Activated CD8-positive, alpha-beta T cell treated with anti-CD3 and anti-CD28 coated beads for 36 hours (primary cell): ENCODE measurements around the gene NKD1. TPM values are rescaled to one million over a fixed set of nuclear protein-coding genes. Genes with fewer than 3 reads are reported as not detected.

Experiments used
- ATAC-seq: fragments of 200-7000 bp; cut with Tn5 transposase; one replicate; pipeline ENCODE4 v1.10.0; 2021; ENCODE audit warnings: mild to moderate bottlenecking, moderate library complexity
- CTCF ChIA-PET: fragments of 350-600 bp; sonication (Branson Sonifier 250); formaldehyde crosslinking; loops from one replicate; lab custom pipeline; 2021; ENCODE audit warnings: antibody characterized with exemption; lab: Charles Lee
- POLR2A ChIA-PET: fragments of 350-600 bp; sonication (Branson Sonifier 250); formaldehyde crosslinking; loops from one replicate; lab custom pipeline; 2021; ENCODE audit warnings: antibody characterized with exemption; lab: Charles Lee
- DNase-seq: peaks from one replicate; pipeline ENCODE4 v3.0.0-alpha.2; 2020
- H3K27ac Mint-ChIP-seq: one replicate; pipeline ENCODE4 v1.8.0; 2021; ENCODE audit warnings: mild to moderate bottlenecking, mixed read lengths
- H3K27me3 Mint-ChIP-seq: one replicate; pipeline ENCODE4 v1.8.0; 2021; ENCODE audit warnings: mixed read lengths
- H3K36me3 Mint-ChIP-seq: one replicate; pipeline ENCODE4 v1.8.0; 2021; ENCODE audit warnings: low read depth, mixed read lengths
- H3K4me1 Mint-ChIP-seq: one replicate; pipeline ENCODE4 v1.8.0; 2021; ENCODE audit warnings: low read depth, mixed read lengths
- H3K4me3 Mint-ChIP-seq: one replicate; pipeline ENCODE4 v1.8.0; 2021; ENCODE audit warnings: mild to moderate bottlenecking, moderate library complexity, mixed read lengths
- H3K9me3 Mint-ChIP-seq: one replicate; pipeline ENCODE4 v1.8.0; 2021; ENCODE audit warnings: mixed read lengths
- intact Hi-C: fragments of 100-400 bp; cut with micrococcal nuclease; formaldehyde crosslinking; loops from one replicate; pipeline ENCODE4 v1.10.0; 2022
- total RNA-seq, 2 experiments: library from RNA; stranded (reverse); gene quantifications; one replicate each; pipeline ENCODE4 v1.2.3, GENCODE V29; 2021
- TF ChIP-seq, protein P1 (sequence below): fragments of 200-600 bp; IDR thresholded peaks from one replicate; pipeline ENCODE4 v1.8.0; 2022; ENCODE audit warnings: antibody characterized with exemption, mild to moderate bottlenecking

Gene NKD1
- total RNA-seq, 2 experiments from 2014 or later = 1.9 to 3.6 TPM

- no peak for ATAC-seq
- Mint-ChIP-seq H3K4me3 (no peak overlapping the region), H3K9me3 (no peaks in the 10 kb centered on the region), H3K4me1 (peaks cover 2% of the 10 kb centered on the region), H3K27me3 (no peaks in the 10 kb centered on the region), H3K27ac (no peak overlapping the region), H3K36me3 (no peaks in the 10 kb centered on the region)
- TF ChIP-seq, protein P1, sequence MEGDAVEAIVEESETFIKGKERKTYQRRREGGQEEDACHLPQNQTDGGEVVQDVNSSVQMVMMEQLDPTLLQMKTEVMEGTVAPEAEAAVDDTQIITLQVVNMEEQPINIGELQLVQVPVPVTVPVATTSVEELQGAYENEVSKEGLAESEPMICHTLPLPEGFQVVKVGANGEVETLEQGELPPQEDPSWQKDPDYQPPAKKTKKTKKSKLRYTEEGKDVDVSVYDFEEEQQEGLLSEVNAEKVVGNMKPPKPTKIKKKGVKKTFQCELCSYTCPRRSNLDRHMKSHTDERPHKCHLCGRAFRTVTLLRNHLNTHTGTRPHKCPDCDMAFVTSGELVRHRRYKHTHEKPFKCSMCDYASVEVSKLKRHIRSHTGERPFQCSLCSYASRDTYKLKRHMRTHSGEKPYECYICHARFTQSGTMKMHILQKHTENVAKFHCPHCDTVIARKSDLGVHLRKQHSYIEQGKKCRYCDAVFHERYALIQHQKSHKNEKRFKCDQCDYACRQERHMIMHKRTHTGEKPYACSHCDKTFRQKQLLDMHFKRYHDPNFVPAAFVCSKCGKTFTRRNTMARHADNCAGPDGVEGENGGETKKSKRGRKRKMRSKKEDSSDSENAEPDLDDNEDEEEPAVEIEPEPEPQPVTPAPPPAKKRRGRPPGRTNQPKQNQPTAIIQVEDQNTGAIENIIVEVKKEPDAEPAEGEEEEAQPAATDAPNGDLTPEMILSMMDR = no peak
- CTCF ChIA-PET = interaction anchor here (1.3 to 3.4 kb wide), 2 partner anchors 12 to 146 kb away, joined by 6 to 14 read pairs; no protein-coding TSS in a partner anchor
- DNase-seq = no peak
- POLR2A ChIA-PET = no interaction called here
- intact Hi-C loops = loop anchor here (10.0 kb wide), 1 partner anchor 295 kb away; the partner anchor contains the start of gene BRD7
Observed at GRCh38 chr16:50659806-50660205, 111.6 kb downstream of the NKD1 start.

- POLR2A ChIA-PET = interaction anchor here (0.6 to 1.9 kb wide), 2 partner anchors 9 to 302 kb away, joined by 3 to 4 read pairs; no protein-coding TSS in a partner anchor
- Mint-ChIP-seq H3K27ac (no peak overlapping the region), H3K4me3 (no peak overlapping the region), H3K4me1 (peaks cover 19% of the 10 kb centered on the region), H3K36me3 (no peaks in the 10 kb centered on the region), H3K27me3 (no peaks in the 10 kb centered on the region), H3K9me3 (no peaks in the 10 kb centered on the region)
- TF ChIP-seq, protein P1 = no peak
- DNase-seq (no peak), ATAC-seq (no peak)
- intact Hi-C loops = loop anchor here (10.0 kb wide), 1 partner anchor 298 kb away; the partner anchor contains the start of gene BRD7
- CTCF ChIA-PET = interaction anchor here (1.1 to 17.8 kb wide), 5 partner anchors 10 to 449 kb away, joined by 3 to 340 read pairs (median 14); no protein-coding TSS in a partner anchor
Observed at GRCh38 chr16:50662306-50662940, 114.2 kb downstream of the NKD1 start.

DNA sequence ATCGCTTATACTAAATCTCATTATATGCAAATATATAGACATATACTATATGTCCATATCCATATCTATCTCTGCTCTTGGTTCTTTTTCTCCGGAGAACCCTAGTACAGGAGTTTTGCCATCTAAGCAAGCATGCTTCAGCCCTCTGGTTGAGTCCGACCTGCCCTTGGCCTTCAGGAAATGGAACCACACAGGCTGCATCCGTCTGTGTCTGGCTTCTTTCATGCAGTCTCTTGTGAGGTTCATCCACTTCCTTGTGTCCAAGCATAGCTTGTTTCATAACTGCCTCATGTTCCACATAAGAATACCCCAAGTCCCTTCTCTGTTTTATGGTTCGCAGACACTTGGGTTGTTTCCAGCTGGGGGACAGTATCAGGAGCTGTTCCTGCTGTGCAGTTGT, 116.1 kb downstream of the NKD1 start:
- ChIA-PET CTCF (interaction anchor here (0.8 to 17.8 kb wide), 17 partner anchors 8 to 337 kb away, joined by 3 to 340 read pairs (median 13); partner anchors contain the start of genes CYLD and SNX20), POLR2A (interaction anchor here (1.3 to 9.5 kb wide), 3 partner anchors 11 to 16 kb away, joined by 4 to 59 read pairs (median 6); partner anchors contain the start of gene SNX20)
- H3K27ac Mint-ChIP-seq = no peak overlapping the region
- H3K9me3 Mint-ChIP-seq = no peaks in the 10 kb centered on the region
- H3K27me3 Mint-ChIP-seq = no peaks in the 10 kb centered on the region
- intact Hi-C loops = loop anchor here (10.0 kb wide), 1 partner anchor 299 kb away; the partner anchor contains the start of gene BRD7
- H3K36me3 Mint-ChIP-seq = peaks cover 3% of the 10 kb centered on the region
- no peak for ATAC-seq
- TF ChIP-seq, protein P1 = no peak
- no peak overlapping the region for H3K4me3 Mint-ChIP-seq
- H3K4me1 Mint-ChIP-seq = peaks cover 31% of the 10 kb centered on the region
- DNase-seq = no peak

- TF ChIP-seq, protein P1 = peak; percentile 96
- no peaks in the 10 kb centered on the region for H3K27me3 Mint-ChIP-seq
- peaks cover 3% of the 10 kb centered on the region for H3K36me3 Mint-ChIP-seq
- DNase-seq (peak; percentile 82), ATAC-seq (peak; percentile 48)
- intact Hi-C loops = loop anchor here (1.0 to 10.0 kb wide), 3 partner anchors 82 to 301 kb away; partner anchors contain the start of gene BRD7
- CTCF ChIA-PET = interaction anchor here (0.6 to 17.8 kb wide), 84 partner anchors 8 to 640 kb away, joined by 3 to 340 read pairs (median 5); partner anchors contain the start of genes BRD7, CNEP1R1, CYLD and SNX20
- H3K4me3 Mint-ChIP-seq = peak overlapping the region; percentile 54
- peaks cover 31% of the 10 kb centered on the region for H3K4me1 Mint-ChIP-seq
- POLR2A ChIA-PET = interaction anchor here (0.7 to 9.5 kb wide), 6 partner anchors 10 to 391 kb away, joined by 3 to 59 read pairs (median 4); partner anchors contain the start of gene SNX20
- H3K9me3 Mint-ChIP-seq = no peaks in the 10 kb centered on the region
- H3K27ac Mint-ChIP-seq = peak overlapping the region; percentile 58
Observed at GRCh38 chr16:50665128-50665878, 117.1 kb downstream of the NKD1 start.
